GM18868 (cell line): ENCODE data around the gene SMIM35.
"Not testable (repeated sequence)": the region's sequence is repeated elsewhere in the genome, so short reads cannot be mapped to it uniquely, and the experiment has no call there.

ENCODE experiments used
- ATAC-seq: cut with Tn5 transposase; IDR thresholded peaks from one replicate; pipeline ENCODE4 v1.9.1; 2021; ENCODE audit warnings: mild to moderate bottlenecking, moderate library complexity; ENCODE audit not compliant: unreplicated experiment

SMIM35 gene

GRCh38 chr11:118046051-118046963 is 40.5 kb downstream of the SMIM35 start:
- peak; percentile 65 for ATAC-seq

GRCh38 chr11:118045191-118045590 is 41.6 kb downstream of the SMIM35 start:
- no peak for ATAC-seq

- ATAC-seq, result no peak
Observed at GRCh38 chr11:118042796-118043195, 44.0 kb downstream of the SMIM35 start.

- ATAC-seq, result no peak
Observed at GRCh38 chr11:118042141-118042540, 44.6 kb downstream of the SMIM35 start.

GRCh38 chr11:118033443-118033842 is 53.3 kb downstream of the SMIM35 start:
- ATAC-seq, result no peak

- no peak for ATAC-seq
Observed at GRCh38 chr11:118028626-118029025, 58.1 kb downstream of the SMIM35 start.

- ATAC-seq, result no peak
Observed at GRCh38 chr11:118027694-118028093, 59.1 kb downstream of the SMIM35 start.

- ATAC-seq, result no peak
Observed at GRCh38 chr11:118021146-118021545, 65.6 kb downstream of the SMIM35 start.

- no peak for ATAC-seq
Observed at GRCh38 chr11:118018401-118018800, 68.4 kb downstream of the SMIM35 start.

GRCh38 chr11:118017631-118018315 is 69.0 kb downstream of the SMIM35 start:
- ATAC-seq, result no peak

- no peak for ATAC-seq
Observed at GRCh38 chr11:118017111-118017510, 69.7 kb downstream of the SMIM35 start.

GRCh38 chr11:118016104-118016503 is 70.7 kb downstream of the SMIM35 start:
- no peak for ATAC-seq

- no peak for ATAC-seq
Observed at GRCh38 chr11:118015385-118015841, 71.3 kb downstream of the SMIM35 start.

- no peak for ATAC-seq
Observed at GRCh38 chr11:118014022-118014421, 72.7 kb downstream of the SMIM35 start.

- no peak for ATAC-seq
Observed at GRCh38 chr11:118012083-118012669, 74.6 kb downstream of the SMIM35 start.

GRCh38 chr11:118010738-118011461 is 75.9 kb downstream of the SMIM35 start:
- ATAC-seq, result peak; percentile 78

GRCh38 chr11:118009864-118010737 is 76.7 kb downstream of the SMIM35 start:
- no peak for ATAC-seq

- no peak for ATAC-seq
Observed at GRCh38 chr11:118008271-118008911, 78.4 kb downstream of the SMIM35 start.

- not testable (repeated sequence) for ATAC-seq
Observed at GRCh38 chr11:118007563-118008270, 79.0 kb downstream of the SMIM35 start.
